ENCODE results near the gene USP22.

Gene USP22

DNA sequence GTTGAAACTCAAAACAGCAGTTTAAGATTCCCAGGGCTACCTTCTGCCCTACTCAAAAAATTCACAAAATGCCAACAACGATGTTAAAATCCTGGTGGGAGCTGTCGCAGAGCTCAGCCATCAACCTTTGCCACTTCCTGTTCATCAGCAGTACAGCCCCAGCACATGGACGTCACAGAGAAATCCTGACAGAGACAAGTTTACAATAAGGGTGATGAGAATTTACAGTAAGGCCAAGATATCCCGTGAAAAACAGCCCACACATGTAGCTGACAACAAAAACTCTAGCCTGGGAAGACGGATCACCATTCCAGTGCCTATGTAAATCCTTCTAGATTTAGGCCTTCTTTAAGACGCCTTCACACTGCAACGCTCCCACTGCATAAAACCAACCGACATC, 18.8 kb downstream of the USP22 start:
- no peaks in the 10 kb centered on the region for H3K9me2 ChIP-seq (replicated peaks; ENCODE audit: insufficient read depth, low read length)
- no peak for TF ChIP-seq EZH2phosphoT487 (IDR thresholded peaks at IDR 0.05; ENCODE audit: low read length)
- no peak for TF ChIP-seq EZH2 (optimal IDR thresholded peaks at IDR 0.05; ENCODE audit: low read depth, low read length)
- no peak for TF ChIP-seq CTCF (IDR thresholded peaks at IDR 0.05; ENCODE audit: low read length)
- DNase-seq: no peak
- H2AFZ ChIP-seq (ENCODE audit: low read length): no peak overlapping the region
- no peak overlapping the region for H3K27ac ChIP-seq (ENCODE audit: low read length)
- H4K20me1 ChIP-seq (ENCODE audit: insufficient read depth, low read length): peaks cover 78% of the 10 kb centered on the region
- no peak overlapping the region for H3K4me2 ChIP-seq (ENCODE audit: low read depth, low read length)
- no peaks in the 10 kb centered on the region for H3K4me1 ChIP-seq (ENCODE audit: low read length)
- H3K9me3 ChIP-seq (replicated peaks; ENCODE audit: insufficient read depth, low read length): no peaks in the 10 kb centered on the region
- H3F3A ChIP-seq (ENCODE audit: insufficient read depth, low read length): no peaks in the 10 kb centered on the region
- H3K36me3 ChIP-seq (replicated peaks; ENCODE audit: insufficient read depth, low read length): peaks cover 39% of the 10 kb centered on the region
- no peak overlapping the region for H3K4me3 ChIP-seq (ENCODE audit: low read length)
- H3K79me2 ChIP-seq (ENCODE audit: low read length): peaks cover 99% of the 10 kb centered on the region
- no peaks in the 10 kb centered on the region for H3K27me3 ChIP-seq (replicated peaks; ENCODE audit: insufficient read depth, low read length)
- no peak overlapping the region for H3K9ac ChIP-seq (ENCODE audit: low read length)

DNA sequence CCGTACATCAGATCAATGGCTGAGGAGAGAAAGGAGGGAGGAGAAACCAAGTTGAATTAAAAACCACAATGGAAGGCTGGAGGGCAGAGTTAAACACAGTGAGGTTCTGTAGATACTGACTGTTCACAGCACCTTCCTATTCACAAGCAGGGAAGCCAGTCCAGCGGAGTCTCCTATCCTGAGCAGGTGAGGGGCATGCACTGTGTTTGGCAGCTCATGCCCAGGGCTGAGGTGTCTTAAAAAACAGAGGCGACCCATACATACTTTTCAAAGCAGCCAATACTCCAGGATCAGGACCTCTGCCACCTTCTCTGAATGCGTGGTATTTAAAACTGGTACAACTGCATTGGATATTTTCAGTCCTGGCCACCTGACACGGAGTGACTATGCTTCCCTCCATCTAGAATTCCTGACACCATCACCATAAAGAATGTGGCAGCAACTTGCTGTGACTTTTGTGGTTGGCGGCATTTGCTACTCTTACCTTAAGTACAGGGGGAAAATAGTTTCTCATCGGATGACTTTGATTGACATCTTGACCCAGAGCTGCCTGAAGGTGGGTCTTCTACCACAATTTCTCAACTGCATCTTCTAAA, 21.5 kb downstream of the USP22 start:
- H3K9ac ChIP-seq (ENCODE audit: low read length): no peak overlapping the region
- no peaks in the 10 kb centered on the region for H3F3A ChIP-seq (ENCODE audit: insufficient read depth, low read length)
- TF ChIP-seq EZH2phosphoT487 (IDR thresholded peaks at IDR 0.05; ENCODE audit: low read length) (no peak), EZH2 (optimal IDR thresholded peaks at IDR 0.05; ENCODE audit: low read depth, low read length) (no peak), CTCF (IDR thresholded peaks at IDR 0.05; ENCODE audit: low read length) (no peak)

GRCh38 chr17:21020622-21021021, 22.2 kb downstream of the USP22 start:
- no peak overlapping the region for H2AFZ ChIP-seq (ENCODE audit: low read length)
- no peak overlapping the region for H3K4me3 ChIP-seq (ENCODE audit: low read length)
- H3K9me2 ChIP-seq (replicated peaks; ENCODE audit: insufficient read depth, low read length): no peaks in the 10 kb centered on the region
- H3K9me3 ChIP-seq (replicated peaks; ENCODE audit: insufficient read depth, low read length): no peaks in the 10 kb centered on the region
- H3K9ac ChIP-seq (ENCODE audit: low read length): no peak overlapping the region
- H4K20me1 ChIP-seq (ENCODE audit: insufficient read depth, low read length): peaks cover 69% of the 10 kb centered on the region
- H3K36me3 ChIP-seq (replicated peaks; ENCODE audit: insufficient read depth, low read length): peaks cover 62% of the 10 kb centered on the region
- no peak for DNase-seq
- H3K27ac ChIP-seq (ENCODE audit: low read length): no peak overlapping the region
- 0 out of 2 replicates have a peak, but pooled peaks cover 3% of the 10 kb centered on the region for H3F3A ChIP-seq (ENCODE audit: insufficient read depth, low read length)
- H3K79me2 ChIP-seq (ENCODE audit: low read length): peaks cover 99% of the 10 kb centered on the region
- no peaks in the 10 kb centered on the region for H3K4me1 ChIP-seq (ENCODE audit: low read length)
- H3K27me3 ChIP-seq (replicated peaks; ENCODE audit: insufficient read depth, low read length): no peaks in the 10 kb centered on the region
- no peak overlapping the region for H3K4me2 ChIP-seq (ENCODE audit: low read depth, low read length)
- TF ChIP-seq EZH2phosphoT487 (IDR thresholded peaks at IDR 0.05; ENCODE audit: low read length) (no peak), CTCF (IDR thresholded peaks at IDR 0.05; ENCODE audit: low read length) (no peak), EZH2 (optimal IDR thresholded peaks at IDR 0.05; ENCODE audit: low read depth, low read length) (no peak)

More for the DNA sequence above, 21.5 kb downstream of the USP22 start:
- peaks cover 99% of the 10 kb centered on the region for H3K79me2 ChIP-seq (ENCODE audit: low read length)
- no peaks in the 10 kb centered on the region for H3K4me1 ChIP-seq (ENCODE audit: low read length)
- no peaks in the 10 kb centered on the region for H3K9me2 ChIP-seq (replicated peaks; ENCODE audit: insufficient read depth, low read length)
- peaks cover 56% of the 10 kb centered on the region for H3K36me3 ChIP-seq (replicated peaks; ENCODE audit: insufficient read depth, low read length)
- H3K4me2 ChIP-seq (ENCODE audit: low read depth, low read length): no peak overlapping the region
- H3K9me3 ChIP-seq (replicated peaks; ENCODE audit: insufficient read depth, low read length): no peaks in the 10 kb centered on the region
- no peaks in the 10 kb centered on the region for H3K27me3 ChIP-seq (replicated peaks; ENCODE audit: insufficient read depth, low read length)
- no peak overlapping the region for H3K27ac ChIP-seq (ENCODE audit: low read length)
- H4K20me1 ChIP-seq (ENCODE audit: insufficient read depth, low read length): peaks cover 74% of the 10 kb centered on the region
- DNase-seq: no peak
- no peak overlapping the region for H3K4me3 ChIP-seq (ENCODE audit: low read length)
- H2AFZ ChIP-seq (ENCODE audit: low read length): no peak overlapping the region
